ENCODE measurements around the gene SRMS.

Gene SRMS

GRCh38 chr20:63498960-63499337, 48.6 kb downstream of the SRMS start, which contains the start of gene EEF1A2:
TSS of gene EEF1A2 (minus strand) at chr20:63499083. CDS start at chr20:63497763, 1,320 bp downstream.
- peak; percentile 40 for DNase-seq

- DNase-seq: no peak
These were observed 49.3 kb downstream of the SRMS start for GRCh38 chr20:63497946-63498935.

- DNase-seq: no peak
These were observed 50.2 kb downstream of the SRMS start for GRCh38 chr20:63497138-63497945.

- no peak for DNase-seq
These were observed 50.9 kb downstream of the SRMS start for GRCh38 chr20:63496596-63497120.

GRCh38 chr20:63495741-63496595, 51.6 kb downstream of the SRMS start:
- DNase-seq: peak; percentile 85

GRCh38 chr20:63495167-63495720, 52.3 kb downstream of the SRMS start:
- DNase-seq: no peak

GRCh38 chr20:63494420-63495166, 53.0 kb downstream of the SRMS start:
- DNase-seq: no peak

- DNase-seq: no peak
These were observed 53.5 kb downstream of the SRMS start for GRCh38 chr20:63494084-63494419.

- no peak for DNase-seq
These were observed 54.0 kb downstream of the SRMS start for GRCh38 chr20:63493563-63494020.

GRCh38 chr20:63492982-63493381, 54.6 kb downstream of the SRMS start:
- no peak for DNase-seq

- no peak for DNase-seq
These were observed 55.0 kb downstream of the SRMS start for GRCh38 chr20:63492518-63492917.

GRCh38 chr20:63491635-63492230, 55.8 kb downstream of the SRMS start:
- DNase-seq: no peak

GRCh38 chr20:63491078-63491477, 56.5 kb downstream of the SRMS start:
- no peak for DNase-seq
